ENCODE results near the gene ELMO3.

Gene ELMO3

GRCh38 chr16:67188323-67188722, 10.6 kb upstream of the ELMO3 start:
- DNase-seq (ENCODE audit: low read depth), result no peak
- no peak overlapping the region for H3K4me3 ChIP-seq (ENCODE audit: low read depth, low read length)
- TF ChIP-seq CTCF (conservative IDR thresholded peaks at IDR 0.05; ENCODE audit: low read depth, low read length), result no peak

GRCh38 chr16:67188798-67189197, 10.1 kb upstream of the ELMO3 start:
- no peak for DNase-seq (ENCODE audit: low read depth)
- TF ChIP-seq CTCF (conservative IDR thresholded peaks at IDR 0.05; ENCODE audit: low read depth, low read length), result no peak
- no peak overlapping the region for H3K4me3 ChIP-seq (ENCODE audit: low read depth, low read length)

- DNase-seq (ENCODE audit: low read depth), result no peak
- TF ChIP-seq CTCF (conservative IDR thresholded peaks at IDR 0.05; ENCODE audit: low read depth, low read length), result no peak
- no peak within 1 kb of the TSS for H3K4me3 ChIP-seq (ENCODE audit: low read depth, low read length)
Observed at GRCh38 chr16:67190041-67190440, 8.9 kb upstream of the ELMO3 start, which contains the start of gene EXOC3L1. EXOC3L1 (minus strand) TSS chr16:67190136; CDS start chr16:67189676, 460 bp downstream.

GRCh38 chr16:67190448-67191399, 8.2 kb upstream of the ELMO3 start:
- no peak for TF ChIP-seq CTCF (conservative IDR thresholded peaks at IDR 0.05; ENCODE audit: low read depth, low read length)
- no peak overlapping the region for H3K4me3 ChIP-seq (ENCODE audit: low read depth, low read length)
- no peak for DNase-seq (ENCODE audit: low read depth)

GRCh38 chr16:67191411-67191994, 7.4 kb upstream of the ELMO3 start:
- peak overlapping the region; percentile 97 for H3K4me3 ChIP-seq (ENCODE audit: low read depth, low read length)
- no peak for DNase-seq (ENCODE audit: low read depth)
- TF ChIP-seq CTCF (conservative IDR thresholded peaks at IDR 0.05; ENCODE audit: low read depth, low read length), result no peak

GRCh38 chr16:67191995-67192681, 6.8 kb upstream of the ELMO3 start, which contains the start of gene E2F4:
E2F4 (plus strand) TSS chr16:67192155; CDS start chr16:67192228, 73 bp downstream.
- DNase-seq (ENCODE audit: low read depth), result peak; percentile 95
- no peak for TF ChIP-seq CTCF (conservative IDR thresholded peaks at IDR 0.05; ENCODE audit: low read depth, low read length)
- peak within 1 kb of the TSS; percentile 97 for H3K4me3 ChIP-seq (ENCODE audit: low read depth, low read length)
